Erythroblast (primary cell): ENCODE data around the gene KCNJ4.

ENCODE experiments used
- DNase-seq, 2 experiments: peaks; one replicate each; lab custom pipeline; 2025; lab: John Stamatoyannopoulos, UW
- GATA1 ChIP-seq: IDR thresholded peaks from 2 replicates; pipeline ENCODE4 v1.6.1; 2011; ENCODE audit warnings: low read depth, mild to moderate bottlenecking, control low read depth, low read length, moderate library complexity
- POLR2A ChIP-seq: IDR thresholded peaks from 2 replicates; pipeline ENCODE4 v1.6.1; 2011; ENCODE audit warnings: mild to moderate bottlenecking, low read length

The KCNJ4 gene

GRCh38 chr22:38440747-38441350 lies 14.2 kb downstream of the KCNJ4 start:
- TF ChIP-seq GATA1: no peak
- no peak for TF ChIP-seq POLR2A
- DNase-seq: no peak

GRCh38 chr22:38437416-38437815 lies 17.6 kb downstream of the KCNJ4 start:
- TF ChIP-seq GATA1 (no peak), POLR2A (no peak)
- DNase-seq: no peak

DNA sequence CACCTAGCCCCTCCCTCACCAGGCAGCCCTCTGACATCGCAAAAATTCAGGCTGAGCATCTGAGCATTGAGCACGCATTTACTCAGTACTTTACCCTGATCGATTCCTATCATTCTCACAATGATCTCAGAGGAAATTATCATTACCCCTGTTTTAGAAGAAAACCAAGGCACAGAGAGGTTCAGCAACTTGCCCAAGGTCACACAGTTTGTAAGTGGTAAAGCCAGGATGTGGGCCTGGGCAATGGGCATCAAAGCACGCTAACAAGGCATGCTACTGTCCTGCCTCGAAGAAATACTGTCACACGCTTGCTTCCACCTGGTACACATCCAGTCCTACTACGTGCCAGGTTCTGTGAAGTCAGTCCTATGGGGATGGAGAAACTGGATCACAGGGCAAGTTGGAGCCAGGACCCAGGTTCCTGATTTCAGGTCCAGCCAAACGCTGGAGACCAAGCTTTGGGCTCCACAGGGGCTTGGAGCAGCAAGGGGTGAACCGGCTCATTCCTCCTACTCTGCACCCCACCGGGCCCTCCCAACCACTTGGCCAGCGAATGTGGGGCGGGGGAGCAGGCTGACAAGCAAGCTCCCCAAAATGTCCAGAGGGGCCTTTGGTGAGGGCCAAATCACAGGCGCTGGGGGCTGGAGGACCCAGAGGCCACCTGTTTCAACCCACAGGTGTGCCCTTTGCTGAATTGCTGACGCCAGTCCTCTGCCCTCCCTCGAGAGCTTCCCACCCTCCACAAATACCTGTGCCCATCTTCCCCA lies 18.2 kb downstream of the KCNJ4 start:
- no peak for DNase-seq
- TF ChIP-seq GATA1: no peak
- no peak for TF ChIP-seq POLR2A

- DNase-seq: no peak
- TF ChIP-seq GATA1: no peak
- no peak for TF ChIP-seq POLR2A
Measured at GRCh38 chr22:38435965-38436364, 19.0 kb downstream of the KCNJ4 start.

GRCh38 chr22:38435010-38435409 lies 20.0 kb downstream of the KCNJ4 start:
- peak in 1 of 2 experiments; percentile 22 for DNase-seq
- no peak for TF ChIP-seq GATA1
- no peak for TF ChIP-seq POLR2A

DNA sequence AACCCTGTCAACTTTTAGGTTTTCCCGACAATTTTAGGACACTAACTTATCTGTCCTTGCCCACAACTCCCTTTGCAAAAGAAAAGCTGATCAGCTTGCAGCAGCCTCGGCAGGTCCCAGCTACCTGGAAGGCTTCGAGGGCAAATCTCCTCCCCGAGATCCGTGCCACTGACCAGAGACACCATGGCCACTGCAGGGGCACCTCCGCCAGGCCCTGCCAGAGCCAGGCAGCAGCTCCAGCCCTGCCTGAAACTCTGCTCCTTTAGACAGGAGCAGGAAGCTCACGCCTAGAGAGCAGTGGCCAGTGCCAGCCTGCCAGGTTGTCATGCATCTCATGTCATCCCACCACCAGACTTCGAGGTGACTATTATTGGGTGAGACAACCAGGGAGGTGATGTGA lies 21.1 kb downstream of the KCNJ4 start:
- no peak for TF ChIP-seq GATA1
- TF ChIP-seq POLR2A: no peak
- no peak for DNase-seq

GRCh38 chr22:38432264-38432663 lies 22.7 kb downstream of the KCNJ4 start:
- TF ChIP-seq POLR2A (no peak), GATA1 (no peak)
- no peak for DNase-seq

- TF ChIP-seq POLR2A: no peak
- TF ChIP-seq GATA1: no peak
- DNase-seq: no peak
Measured at GRCh38 chr22:38431266-38432010, 23.6 kb downstream of the KCNJ4 start.

GRCh38 chr22:38429499-38430068 lies 25.4 kb downstream of the KCNJ4 start:
- DNase-seq: no peak
- TF ChIP-seq GATA1: no peak
- no peak for TF ChIP-seq POLR2A

- TF ChIP-seq GATA1 (no peak), POLR2A (no peak)
- DNase-seq: no peak
Measured at GRCh38 chr22:38428714-38429113, 26.3 kb downstream of the KCNJ4 start.

GRCh38 chr22:38427940-38428339 lies 27.1 kb downstream of the KCNJ4 start:
- DNase-seq: no peak
- TF ChIP-seq POLR2A: no peak
- TF ChIP-seq GATA1: no peak

GRCh38 chr22:38427465-38427864 lies 27.5 kb downstream of the KCNJ4 start:
- TF ChIP-seq GATA1 (no peak), POLR2A (no peak)
- no peak for DNase-seq

DNA sequence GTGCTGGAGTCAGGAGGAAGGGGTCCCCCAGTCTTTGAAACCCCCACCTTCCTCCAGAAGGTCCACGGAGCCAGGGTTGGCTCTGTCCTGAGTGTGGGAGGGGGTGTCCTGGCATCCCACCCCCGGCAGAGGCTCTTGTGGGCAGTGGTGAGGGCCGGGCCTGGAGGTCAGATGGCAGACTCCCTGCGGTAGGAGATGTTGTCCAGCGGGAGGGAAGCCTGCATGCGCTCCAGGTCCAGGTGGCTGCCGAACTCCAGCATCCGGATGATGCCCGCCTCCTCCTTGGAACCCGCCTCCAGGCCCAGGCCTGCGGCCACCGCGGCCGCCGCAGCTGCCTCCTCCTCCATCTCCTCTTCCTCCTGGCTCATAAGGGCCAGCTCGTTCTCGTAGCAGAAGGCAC lies 28.4 kb downstream of the KCNJ4 start:
- no peak for TF ChIP-seq GATA1
- TF ChIP-seq POLR2A: no peak
- no peak for DNase-seq

DNA sequence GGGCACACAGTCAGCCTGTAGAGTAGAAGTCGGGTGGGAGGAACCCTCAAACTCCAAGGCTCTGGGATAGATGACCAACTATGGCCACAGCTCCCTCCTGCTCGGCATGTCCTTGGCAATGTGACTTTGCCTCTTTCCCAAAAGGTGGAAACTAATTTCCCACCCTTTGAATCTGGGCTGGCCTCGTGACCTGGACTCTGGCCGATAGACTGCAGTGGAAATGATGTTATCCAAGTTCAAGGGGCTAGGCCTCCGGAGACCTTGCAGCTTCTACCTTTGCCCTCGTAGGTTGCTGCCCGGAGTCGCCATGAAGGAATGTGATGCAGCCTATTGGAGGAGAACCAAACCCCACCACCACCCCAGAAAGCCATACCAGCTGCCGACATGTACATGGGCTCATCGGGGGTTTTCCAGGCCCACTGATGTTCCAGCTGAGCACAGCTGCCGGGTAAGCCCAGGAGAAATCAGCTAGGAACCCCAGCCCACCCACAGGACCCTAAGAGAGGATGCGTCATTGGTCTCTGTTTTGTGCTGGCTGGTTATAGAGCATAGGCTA lies 30.4 kb downstream of the KCNJ4 start:
- TF ChIP-seq POLR2A (no peak), GATA1 (no peak)

More for the DNA sequence above, 30.4 kb downstream of the KCNJ4 start:
- no peak for DNase-seq
